Measurements from ENCODE around the gene USP35. TPM values are rescaled to one million over a fixed set of nuclear protein-coding genes. Genes with fewer than 3 reads are reported as not detected.
"Not testable (repeated sequence)": the region's sequence is repeated elsewhere in the genome, so short reads cannot be mapped to it uniquely, and the experiment has no call there.

Gene USP35
- total RNA-seq, 6 donors from 2014 or later, result 5.8 to 37.7 (median 8.0) TPM

DNA sequence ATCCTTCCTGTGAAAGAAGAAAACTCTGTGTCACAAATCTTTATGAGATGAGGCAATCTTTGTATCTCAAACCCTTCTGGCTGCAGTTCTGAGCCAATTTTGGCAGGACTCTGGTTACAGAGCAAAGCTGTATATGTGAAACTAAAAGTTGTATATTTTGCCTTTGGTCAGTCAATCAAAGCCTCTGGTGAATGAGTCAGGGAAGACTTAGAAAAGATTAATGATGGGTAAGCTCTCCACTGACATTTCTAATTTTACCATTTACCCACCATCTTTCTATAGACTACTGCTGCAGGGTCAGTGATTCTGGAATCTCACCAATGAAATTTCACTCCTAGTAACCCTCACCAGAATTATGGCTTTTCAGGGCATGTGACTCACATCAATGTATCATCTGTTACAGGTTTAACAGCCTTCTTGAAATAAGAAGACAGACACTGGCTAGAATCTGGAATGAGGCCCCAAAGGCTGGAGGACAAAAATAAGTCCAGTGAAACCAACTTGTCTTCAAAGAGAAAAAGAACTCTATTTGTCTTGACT is 43.3 kb downstream of the USP35 start:
- no peak for DNase-seq
- H3K27ac ChIP-seq, result no peak overlapping the region

DNA sequence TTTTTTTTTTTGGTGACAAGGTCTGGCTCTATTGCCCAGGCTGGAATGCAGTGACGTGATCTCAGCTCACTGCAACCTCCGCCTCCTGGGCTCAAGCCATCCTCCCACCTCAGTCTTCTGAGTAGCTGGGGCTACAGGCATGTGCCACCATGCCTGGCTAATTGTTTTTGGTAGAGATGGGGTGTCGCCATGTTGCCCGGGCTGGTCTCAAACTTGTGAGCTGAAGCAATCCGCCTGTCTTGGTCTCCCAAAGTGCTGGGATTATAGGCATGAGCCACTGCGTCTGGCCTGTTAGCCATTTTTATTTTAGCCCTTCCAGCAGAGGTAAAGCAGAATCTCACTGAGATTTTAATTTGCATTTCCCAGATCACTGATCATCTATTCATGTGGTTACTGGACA is 44.3 kb downstream of the USP35 start:
- not testable (repeated sequence) for H3K36me3 ChIP-seq; ATAC-seq (ENCODE audit: low FRiP score in 2 of 2); H3K27me3 ChIP-seq; H3K27ac ChIP-seq; H3K4me3 ChIP-seq; H3K9me3 ChIP-seq; DNase-seq
- peaks cover 5 to 21% (median 8%) of the 10 kb centered on the region in 4 donors for H3K4me1 ChIP-seq
- WGBS, 2 donors, result 93 to 95% methylated on average over 6 of the region's 6 CpGs

More for the DNA sequence above, 43.3 kb downstream of the USP35 start:
- peaks cover 5 to 21% (median 8%) of the 10 kb centered on the region in 4 donors for H3K4me1 ChIP-seq
- no peaks in the 10 kb centered on the region for H3K9me3 ChIP-seq
- ATAC-seq (ENCODE audit: low FRiP score in 2 of 2), result peak in 1 of 2 donors; percentile 67
- no peak overlapping the region for H3K4me3 ChIP-seq
- H3K36me3 ChIP-seq, result no peaks in the 10 kb centered on the region
- no peaks in the 10 kb centered on the region for H3K27me3 ChIP-seq
- TF ChIP-seq POLR2A (IDR thresholded peaks at IDR 0.05), result no peak
- TF ChIP-seq EP300 (IDR thresholded peaks at IDR 0.05), result no peak
- TF ChIP-seq, protein P1, sequence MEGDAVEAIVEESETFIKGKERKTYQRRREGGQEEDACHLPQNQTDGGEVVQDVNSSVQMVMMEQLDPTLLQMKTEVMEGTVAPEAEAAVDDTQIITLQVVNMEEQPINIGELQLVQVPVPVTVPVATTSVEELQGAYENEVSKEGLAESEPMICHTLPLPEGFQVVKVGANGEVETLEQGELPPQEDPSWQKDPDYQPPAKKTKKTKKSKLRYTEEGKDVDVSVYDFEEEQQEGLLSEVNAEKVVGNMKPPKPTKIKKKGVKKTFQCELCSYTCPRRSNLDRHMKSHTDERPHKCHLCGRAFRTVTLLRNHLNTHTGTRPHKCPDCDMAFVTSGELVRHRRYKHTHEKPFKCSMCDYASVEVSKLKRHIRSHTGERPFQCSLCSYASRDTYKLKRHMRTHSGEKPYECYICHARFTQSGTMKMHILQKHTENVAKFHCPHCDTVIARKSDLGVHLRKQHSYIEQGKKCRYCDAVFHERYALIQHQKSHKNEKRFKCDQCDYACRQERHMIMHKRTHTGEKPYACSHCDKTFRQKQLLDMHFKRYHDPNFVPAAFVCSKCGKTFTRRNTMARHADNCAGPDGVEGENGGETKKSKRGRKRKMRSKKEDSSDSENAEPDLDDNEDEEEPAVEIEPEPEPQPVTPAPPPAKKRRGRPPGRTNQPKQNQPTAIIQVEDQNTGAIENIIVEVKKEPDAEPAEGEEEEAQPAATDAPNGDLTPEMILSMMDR (IDR thresholded peaks at IDR 0.05), result no peak
- TF ChIP-seq POLR2AphosphoS5 (IDR thresholded peaks at IDR 0.05), result no peak

DNA sequence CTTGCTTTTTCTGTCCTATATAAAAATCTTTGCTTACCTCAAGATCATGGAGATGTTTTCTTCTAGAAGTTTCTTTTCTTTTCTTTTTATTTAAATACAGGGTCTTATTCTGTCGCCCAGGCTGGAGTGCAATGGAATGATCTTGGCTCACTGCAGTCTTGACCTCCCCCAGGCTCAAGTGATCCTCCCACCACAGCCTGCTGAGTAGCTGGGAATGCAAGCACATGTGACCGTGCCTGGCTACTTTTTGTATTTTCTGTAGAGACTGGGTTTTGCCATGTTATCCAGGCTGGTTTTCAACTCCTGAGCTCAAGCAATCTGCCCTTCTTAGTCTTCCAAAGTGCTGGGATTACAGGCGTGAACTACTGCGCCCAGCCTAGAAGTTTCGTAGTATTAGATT is 45.3 kb downstream of the USP35 start:
- Histone ChIP-seq H3K9me3 (no peaks in the 10 kb centered on the region), H3K27me3 (no peaks in the 10 kb centered on the region), H3K4me3 (no peak overlapping the region), H3K27ac (no peak overlapping the region), H3K36me3 (no peaks in the 10 kb centered on the region), H3K4me1 (peaks cover 4 to 15% (median 5%) of the 10 kb centered on the region in 4 donors)
- TF ChIP-seq EP300 (IDR thresholded peaks at IDR 0.05), result no peak
- TF ChIP-seq POLR2A (IDR thresholded peaks at IDR 0.05), result no peak
- TF ChIP-seq POLR2AphosphoS5 (IDR thresholded peaks at IDR 0.05), result no peak
- TF ChIP-seq, protein P1 (IDR thresholded peaks at IDR 0.05), result no peak
- DNase-seq, result no peak
- 78 to 86% methylated on average over 5 of the region's 5 CpGs for WGBS, 2 donors
- ATAC-seq (ENCODE audit: low FRiP score in 2 of 2), result no peak

DNA sequence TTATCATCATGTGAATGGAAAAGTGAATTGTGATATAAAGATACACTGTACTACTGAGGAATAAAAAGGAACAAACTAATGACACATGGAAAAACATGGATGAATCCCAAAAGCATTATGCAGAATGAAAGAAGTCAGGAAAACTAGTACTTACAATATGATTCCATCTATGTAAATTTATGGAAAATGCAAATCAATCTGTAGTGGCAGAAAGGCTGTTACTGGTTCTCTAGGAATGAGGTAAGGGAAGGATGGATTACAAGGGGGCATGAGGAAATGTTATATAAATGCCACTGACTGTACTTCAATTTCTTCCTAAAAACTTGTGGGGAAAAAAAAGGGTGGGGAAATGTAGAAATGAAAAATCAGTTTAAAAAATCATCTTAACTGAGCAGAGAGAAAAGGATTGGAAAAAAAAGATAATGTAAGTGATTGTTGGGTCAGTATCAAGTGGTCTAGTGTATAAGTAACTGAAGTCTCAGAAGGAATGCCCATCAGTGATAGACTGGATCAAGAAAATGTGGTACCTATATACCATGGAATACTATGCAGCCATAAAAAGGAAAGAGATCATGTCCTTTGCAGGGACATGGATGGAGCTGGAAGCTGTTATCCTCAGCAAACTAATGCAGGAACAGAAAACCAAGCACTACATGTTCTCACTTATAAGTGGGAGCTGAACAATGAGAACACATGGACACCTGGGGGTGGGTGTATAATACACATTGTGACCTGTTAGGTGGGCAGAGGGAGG is 48.8 kb downstream of the USP35 start:
- TF ChIP-seq POLR2A (IDR thresholded peaks at IDR 0.05), result no peak
- no peak for TF ChIP-seq EP300 (IDR thresholded peaks at IDR 0.05)
- no peak for TF ChIP-seq POLR2AphosphoS5 (IDR thresholded peaks at IDR 0.05)
- TF ChIP-seq, protein P1 (IDR thresholded peaks at IDR 0.05), result no peak
- Histone ChIP-seq H3K4me3 (no peak overlapping the region), H3K36me3 (no peaks in the 10 kb centered on the region), H3K4me1 (no peaks in the 10 kb centered on the region), H3K27ac (no peak overlapping the region), H3K27me3 (no peaks in the 10 kb centered on the region), H3K9me3 (no peaks in the 10 kb centered on the region)
- no peak for DNase-seq
- ATAC-seq (ENCODE audit: low FRiP score in 2 of 2), result no peak

DNA sequence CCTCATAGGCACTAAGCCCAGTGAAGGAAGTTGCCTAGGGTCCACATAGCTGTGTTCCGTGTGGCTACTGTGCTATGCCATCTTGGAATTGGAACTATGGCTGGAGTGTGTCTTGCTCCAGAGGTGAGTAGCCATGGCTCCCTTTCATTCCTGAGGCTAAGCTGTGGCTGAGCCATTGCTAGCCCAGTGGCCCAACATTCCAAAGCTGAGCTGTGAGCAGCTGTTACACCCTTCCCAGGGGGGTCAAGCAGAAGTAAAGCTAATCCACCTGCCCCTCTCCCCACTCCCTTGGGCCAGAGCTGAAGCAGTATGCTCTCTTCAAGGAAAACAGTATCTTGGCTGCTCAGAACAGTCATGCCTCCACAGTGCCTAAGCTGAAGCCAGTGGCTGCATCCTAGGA is 51.1 kb downstream of the USP35 start:
- Histone ChIP-seq H3K27ac (no peak overlapping the region), H3K27me3 (no peaks in the 10 kb centered on the region), H3K36me3 (no peaks in the 10 kb centered on the region), H3K4me3 (no peak overlapping the region), H3K4me1 (peaks cover 0 to 3% (median 0%) of the 10 kb centered on the region in 4 donors), H3K9me3 (no peaks in the 10 kb centered on the region)
- WGBS, 2 donors, result 100% methylated on average over 1 of the region's 1 CpG; no CpG with 5 or more reads in 1 of the 2 donors
- DNase-seq (no peak), ATAC-seq (ENCODE audit: low FRiP score in 2 of 2) (no peak)
- TF ChIP-seq, protein P1 (IDR thresholded peaks at IDR 0.05), result no peak
- TF ChIP-seq POLR2AphosphoS5 (IDR thresholded peaks at IDR 0.05) (no peak), EP300 (IDR thresholded peaks at IDR 0.05) (no peak), POLR2A (IDR thresholded peaks at IDR 0.05) (no peak)

All from upper lobe of left lung (tissue), 6 donors.